ENCODE results near the gene RDH12. TPM values are rescaled to one million over a fixed set of nuclear protein-coding genes. Genes with fewer than 3 reads are reported as not detected.

Gene RDH12
- total RNA-seq, 1 donor from 2014 or later, result 0.16 TPM

GRCh38 chr14:67766035-67766680 is 64.5 kb downstream of the RDH12 start:
- no peak for DNase-seq (ENCODE audit: low read depth)
- no peak overlapping the region for H2AFZ ChIP-seq (ENCODE audit: low read depth, low read length)
- no peak overlapping the region for H3K4me3 Mint-ChIP-seq (ENCODE audit: unreplicated experiment)
- no peak overlapping the region for H3K27ac Mint-ChIP-seq (ENCODE audit: unreplicated experiment)
- H3K79me2 ChIP-seq (ENCODE audit: insufficient read depth, low read length), result no peaks in the 10 kb centered on the region
- H3K4me1 Mint-ChIP-seq (ENCODE audit: low read depth, unreplicated experiment), result no peaks in the 10 kb centered on the region
- no peak for FAIRE-seq
- no peak overlapping the region for H3K4me3 ChIP-seq (ENCODE audit: insufficient read depth, low read depth, low read length)
- no peaks in the 10 kb centered on the region for H3K27me3 ChIP-seq (ENCODE audit: insufficient read depth, low read length)
- H3K27me3 Mint-ChIP-seq (ENCODE audit: low read depth, unreplicated experiment), result no peaks in the 10 kb centered on the region
- H3K9ac ChIP-seq (ENCODE audit: low read length), result no peak overlapping the region
- no peak overlapping the region for H3K4me2 ChIP-seq (ENCODE audit: low read length)
- peaks cover 21% of the 10 kb centered on the region for H3K36me3 Mint-ChIP-seq (ENCODE audit: low read depth, unreplicated experiment)
- peaks cover 41% of the 10 kb centered on the region for H3K36me3 ChIP-seq (ENCODE audit: insufficient read depth, low read length)
- no peaks in the 10 kb centered on the region for H4K20me1 ChIP-seq (ENCODE audit: insufficient read depth, low read length)
- H3K27ac ChIP-seq (ENCODE audit: low read depth, low read length), result no peak overlapping the region
- TF ChIP-seq EZH2 (IDR thresholded peaks at IDR 0.05; ENCODE audit: insufficient read depth, low read length), result no peak
- TF ChIP-seq, protein P1, sequence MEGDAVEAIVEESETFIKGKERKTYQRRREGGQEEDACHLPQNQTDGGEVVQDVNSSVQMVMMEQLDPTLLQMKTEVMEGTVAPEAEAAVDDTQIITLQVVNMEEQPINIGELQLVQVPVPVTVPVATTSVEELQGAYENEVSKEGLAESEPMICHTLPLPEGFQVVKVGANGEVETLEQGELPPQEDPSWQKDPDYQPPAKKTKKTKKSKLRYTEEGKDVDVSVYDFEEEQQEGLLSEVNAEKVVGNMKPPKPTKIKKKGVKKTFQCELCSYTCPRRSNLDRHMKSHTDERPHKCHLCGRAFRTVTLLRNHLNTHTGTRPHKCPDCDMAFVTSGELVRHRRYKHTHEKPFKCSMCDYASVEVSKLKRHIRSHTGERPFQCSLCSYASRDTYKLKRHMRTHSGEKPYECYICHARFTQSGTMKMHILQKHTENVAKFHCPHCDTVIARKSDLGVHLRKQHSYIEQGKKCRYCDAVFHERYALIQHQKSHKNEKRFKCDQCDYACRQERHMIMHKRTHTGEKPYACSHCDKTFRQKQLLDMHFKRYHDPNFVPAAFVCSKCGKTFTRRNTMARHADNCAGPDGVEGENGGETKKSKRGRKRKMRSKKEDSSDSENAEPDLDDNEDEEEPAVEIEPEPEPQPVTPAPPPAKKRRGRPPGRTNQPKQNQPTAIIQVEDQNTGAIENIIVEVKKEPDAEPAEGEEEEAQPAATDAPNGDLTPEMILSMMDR (IDR thresholded peaks at IDR 0.05; ENCODE audit: insufficient read depth, low read depth, low read length), result no peak
- H3K9me3 ChIP-seq (ENCODE audit: insufficient read depth, low read depth, low read length), result no peaks in the 10 kb centered on the region
- H3K9me3 Mint-ChIP-seq (ENCODE audit: unreplicated experiment), result no peaks in the 10 kb centered on the region
- no peaks in the 10 kb centered on the region for H3K4me1 ChIP-seq (ENCODE audit: insufficient read depth, low read length)

- no peak overlapping the region for H3K4me2 ChIP-seq (ENCODE audit: low read length)
- H3K36me3 ChIP-seq (ENCODE audit: insufficient read depth, low read length), result peaks cover 56% of the 10 kb centered on the region
- H4K20me1 ChIP-seq (ENCODE audit: insufficient read depth, low read length), result no peaks in the 10 kb centered on the region
- Mint-ChIP-seq H3K27me3 (ENCODE audit: low read depth, unreplicated experiment) (no peaks in the 10 kb centered on the region), H3K36me3 (ENCODE audit: low read depth, unreplicated experiment) (peaks cover 26% of the 10 kb centered on the region), H3K9me3 (ENCODE audit: unreplicated experiment) (no peaks in the 10 kb centered on the region), H3K4me3 (ENCODE audit: unreplicated experiment) (no peak overlapping the region), H3K4me1 (ENCODE audit: low read depth, unreplicated experiment) (no peaks in the 10 kb centered on the region), H3K27ac (ENCODE audit: unreplicated experiment) (no peak overlapping the region)
- no peak overlapping the region for H3K27ac ChIP-seq (ENCODE audit: low read depth, low read length)
- H3K9me3 ChIP-seq (ENCODE audit: insufficient read depth, low read depth, low read length), result no peaks in the 10 kb centered on the region
- no peak overlapping the region for H2AFZ ChIP-seq (ENCODE audit: low read depth, low read length)
- FAIRE-seq (no peak), DNase-seq (ENCODE audit: low read depth) (no peak)
- no peaks in the 10 kb centered on the region for H3K27me3 ChIP-seq (ENCODE audit: insufficient read depth, low read length)
- TF ChIP-seq, protein P1 (IDR thresholded peaks at IDR 0.05; ENCODE audit: insufficient read depth, low read depth, low read length), result no peak
- no peak for TF ChIP-seq EZH2 (IDR thresholded peaks at IDR 0.05; ENCODE audit: insufficient read depth, low read length)
- H3K79me2 ChIP-seq (ENCODE audit: insufficient read depth, low read length), result no peaks in the 10 kb centered on the region
- H3K4me3 ChIP-seq (ENCODE audit: insufficient read depth, low read depth, low read length), result no peak overlapping the region
- H3K9ac ChIP-seq (ENCODE audit: low read length), result no peak overlapping the region
- H3K4me1 ChIP-seq (ENCODE audit: insufficient read depth, low read length), result no peaks in the 10 kb centered on the region
Observed at GRCh38 chr14:67768219-67768618, 66.5 kb downstream of the RDH12 start.

DNA sequence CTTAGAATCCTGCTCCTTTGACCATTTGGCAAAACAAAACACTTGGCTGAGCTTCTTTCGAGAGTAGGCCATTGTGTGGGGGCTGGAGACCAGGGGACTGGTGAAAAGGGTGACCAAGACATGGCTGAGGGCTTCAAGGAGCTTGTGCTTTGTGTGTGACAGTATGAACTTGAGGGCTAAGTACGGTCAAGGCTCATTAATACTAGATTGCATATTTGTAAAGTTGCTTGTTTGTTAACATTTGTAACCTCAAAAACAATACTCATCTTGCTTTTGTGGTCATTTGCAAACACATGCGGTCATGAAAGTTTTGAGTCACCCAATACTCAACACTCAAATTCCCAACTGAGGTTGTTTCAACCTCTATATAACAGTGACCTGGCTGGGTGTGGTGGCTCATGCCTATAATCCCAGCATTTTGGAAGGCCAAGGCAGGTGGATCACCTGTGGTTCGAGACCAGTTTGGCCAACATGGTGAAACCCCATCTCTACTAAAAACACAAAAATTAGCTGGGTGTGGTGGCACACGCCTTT is 72.2 kb downstream of the RDH12 start:
- H3K27me3 ChIP-seq (ENCODE audit: insufficient read depth, low read length), result no peaks in the 10 kb centered on the region
- Mint-ChIP-seq H3K4me1 (ENCODE audit: low read depth, unreplicated experiment) (no peaks in the 10 kb centered on the region), H3K4me3 (ENCODE audit: unreplicated experiment) (no peak overlapping the region), H3K27me3 (ENCODE audit: low read depth, unreplicated experiment) (no peaks in the 10 kb centered on the region), H3K9me3 (ENCODE audit: unreplicated experiment) (no peaks in the 10 kb centered on the region), H3K36me3 (ENCODE audit: low read depth, unreplicated experiment) (peaks cover 33% of the 10 kb centered on the region), H3K27ac (ENCODE audit: unreplicated experiment) (no peak overlapping the region)
- H3K27ac ChIP-seq (ENCODE audit: low read depth, low read length), result no peak overlapping the region
- no peak overlapping the region for H3K9ac ChIP-seq (ENCODE audit: low read length)
- no peak overlapping the region for H3K4me3 ChIP-seq (ENCODE audit: insufficient read depth, low read depth, low read length)
- H2AFZ ChIP-seq (ENCODE audit: low read depth, low read length), result no peak overlapping the region
- no peaks in the 10 kb centered on the region for H3K79me2 ChIP-seq (ENCODE audit: insufficient read depth, low read length)
- no peak for FAIRE-seq
- no peaks in the 10 kb centered on the region for H3K4me1 ChIP-seq (ENCODE audit: insufficient read depth, low read length)
- H3K36me3 ChIP-seq (ENCODE audit: insufficient read depth, low read length), result peaks cover 69% of the 10 kb centered on the region
- DNase-seq (ENCODE audit: low read depth), result no peak
- TF ChIP-seq, protein P1 (IDR thresholded peaks at IDR 0.05; ENCODE audit: insufficient read depth, low read depth, low read length), result no peak
- no peak for TF ChIP-seq EZH2 (IDR thresholded peaks at IDR 0.05; ENCODE audit: insufficient read depth, low read length)
- no peaks in the 10 kb centered on the region for H4K20me1 ChIP-seq (ENCODE audit: insufficient read depth, low read length)
- no peaks in the 10 kb centered on the region for H3K9me3 ChIP-seq (ENCODE audit: insufficient read depth, low read depth, low read length)
- no peak overlapping the region for H3K4me2 ChIP-seq (ENCODE audit: low read length)
